Neural progenitor cell (in vitro differentiated cells): ENCODE results near the gene ENSA.

ENCODE experiments used
- EZH2phosphoT487 ChIP-seq: fragments of 200-600 bp; sonication (generic); IDR thresholded peaks from 2 replicates; pipeline ENCODE4 v1.6.1; 2017; ENCODE audit warnings: antibody characterized with exemption
- TF ChIP-seq, protein P1 (sequence below): fragments of 200-600 bp; sonication (generic); IDR thresholded peaks from 2 replicates; pipeline ENCODE4 v1.5.1; 2017; ENCODE audit warnings: antibody characterized with exemption, mild to moderate bottlenecking

GRCh38 chr1:150612014-150612345, 17.4 kb downstream of the ENSA start:
- TF ChIP-seq, protein P1, sequence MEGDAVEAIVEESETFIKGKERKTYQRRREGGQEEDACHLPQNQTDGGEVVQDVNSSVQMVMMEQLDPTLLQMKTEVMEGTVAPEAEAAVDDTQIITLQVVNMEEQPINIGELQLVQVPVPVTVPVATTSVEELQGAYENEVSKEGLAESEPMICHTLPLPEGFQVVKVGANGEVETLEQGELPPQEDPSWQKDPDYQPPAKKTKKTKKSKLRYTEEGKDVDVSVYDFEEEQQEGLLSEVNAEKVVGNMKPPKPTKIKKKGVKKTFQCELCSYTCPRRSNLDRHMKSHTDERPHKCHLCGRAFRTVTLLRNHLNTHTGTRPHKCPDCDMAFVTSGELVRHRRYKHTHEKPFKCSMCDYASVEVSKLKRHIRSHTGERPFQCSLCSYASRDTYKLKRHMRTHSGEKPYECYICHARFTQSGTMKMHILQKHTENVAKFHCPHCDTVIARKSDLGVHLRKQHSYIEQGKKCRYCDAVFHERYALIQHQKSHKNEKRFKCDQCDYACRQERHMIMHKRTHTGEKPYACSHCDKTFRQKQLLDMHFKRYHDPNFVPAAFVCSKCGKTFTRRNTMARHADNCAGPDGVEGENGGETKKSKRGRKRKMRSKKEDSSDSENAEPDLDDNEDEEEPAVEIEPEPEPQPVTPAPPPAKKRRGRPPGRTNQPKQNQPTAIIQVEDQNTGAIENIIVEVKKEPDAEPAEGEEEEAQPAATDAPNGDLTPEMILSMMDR = no peak
- TF ChIP-seq EZH2phosphoT487 = no peak
